GM12878 (cell line): ENCODE results near the gene BPI. TPM values are rescaled to one million over a fixed set of nuclear protein-coding genes. Genes with fewer than 3 reads are reported as not detected.

Experiments
- ATAC-seq: fragments of 200-7000 bp; cut with Tn5 transposase; 3 replicates; pipeline ENCODE4 v1.9.1; 2020; ENCODE audit warnings: mild to moderate bottlenecking, moderate library complexity
- BruUV-seq: library from RNA; stranded (reverse); fragments of 400-500 nt; replicated peaks from 2 replicates; lab custom pipeline; 2021; lab: Mats Ljungman, UMichigan
- CTCF ChIA-PET: fragments of 300-600 bp; sonication (Branson Sonifier 250); formaldehyde crosslinking; extraction: SDS; loops from one replicate; lab custom pipeline; 2021; ENCODE audit warnings: inconsistent platforms; lab: Yijun Ruan, JAX
- POLR2A ChIA-PET: fragments of 350-600 bp; formaldehyde crosslinking; extraction: SDS; loops from one replicate; lab custom pipeline; 2021; ENCODE audit warnings: inconsistent platforms; lab: Charles Lee
- RAD21 ChIA-PET: fragments of 300-600 bp; sonication (Branson Sonifier 250); formaldehyde crosslinking; loops from one replicate; lab custom pipeline; 2023; ENCODE audit warnings: antibody characterized with exemption; ENCODE audit not compliant: unreplicated experiment; lab: Charles Lee
- SMC1A ChIA-PET: fragments of 300-600 bp; sonication (Branson Sonifier 250); formaldehyde crosslinking; loops from one replicate; lab custom pipeline; 2023; ENCODE audit not compliant: unreplicated experiment, uncharacterized antibody; lab: Charles Lee
- DNase-seq: peaks from one replicate; pipeline ENCODE4 v3.0.0-alpha.2; 2011; ENCODE audit warnings: low read depth, low spot score
- FAIRE-seq: peaks from 3 replicates; lab custom pipeline; 2011; peaks lifted over from hg19 to GRCh38; lab: Jason Lieb, UNC
- H2AFZ ChIP-seq: 2 replicates; pipeline ENCODE4 v1.6.0; 2011; ENCODE audit warnings: low read depth, low read length, control low read depth; ENCODE audit not compliant: control insufficient read depth
- H3K27ac ChIP-seq: 2 replicates; pipeline ENCODE4 v1.5.1; 2011; ENCODE audit warnings: control low read depth; ENCODE audit not compliant: control insufficient read depth, insufficient read depth
- H3K27me3 ChIP-seq, 2 experiments: replicated peaks in 1 of 2; 2 replicates each; pipeline versions ENCODE4 v1.6.0 to v1.6.1; 2011; ENCODE audit warnings: low read length in 1 of 2; ENCODE audit not compliant: control insufficient read depth in 2 of 2, insufficient read depth in 2 of 2
- H3K36me3 ChIP-seq, 2 experiments: 2 replicates each; pipeline ENCODE4 v1.5.1; 2011; ENCODE audit warnings: low read length in 1 of 2; ENCODE audit not compliant: control insufficient read depth in 2 of 2, insufficient read depth in 2 of 2
- H3K4me1 ChIP-seq: 2 replicates; pipeline ENCODE4 v1.6.1; 2011; ENCODE audit warnings: mild to moderate bottlenecking, low read length, moderate library complexity, mixed read lengths; ENCODE audit not compliant: control insufficient read depth, insufficient read depth
- H3K4me2 ChIP-seq: 2 replicates; pipeline ENCODE4 v1.6.0; 2011; ENCODE audit warnings: control low read depth; ENCODE audit not compliant: control insufficient read depth, insufficient read depth
- H3K4me3 ChIP-seq: fragments of 200-600 bp; sonication (generic); 2 replicates; pipeline ENCODE4 v1.5.1; 2016
- H3K79me2 ChIP-seq: 2 replicates; pipeline ENCODE4 v1.6.0; 2011; ENCODE audit warnings: low read length; ENCODE audit not compliant: control insufficient read depth, insufficient read depth
- H3K9ac ChIP-seq: 2 replicates; pipeline ENCODE4 v1.8.0; 2011; ENCODE audit warnings: low read length, control low read depth, mixed read lengths; ENCODE audit not compliant: control insufficient read depth, insufficient read depth
- H3K9me3 ChIP-seq: replicated peaks from 3 replicates; pipeline ENCODE4 v1.5.1; 2011; ENCODE audit warnings: mild to moderate bottlenecking, low read length; ENCODE audit not compliant: control insufficient read depth, insufficient read depth
- H4K20me1 ChIP-seq: 2 replicates; pipeline ENCODE4 v1.6.0; 2011; ENCODE audit not compliant: control insufficient read depth, insufficient read depth
- BHLHE40 ChIP-seq, 2 experiments: fragments of 450-650 bp in 1 of 2; IDR thresholded peaks; 2 replicates each; pipeline ENCODE4 v1.6.1; 2011 to 2017; ENCODE audit warnings: low read depth in 2 of 2, borderline replicate concordance in 1 of 2, improper control_type of control experiment in 1 of 2, low read length in 1 of 2, mild to moderate bottlenecking in 1 of 2
- CHD4 ChIP-seq: fragments of 200-600 bp; sonication (generic); IDR thresholded peaks from 2 replicates; pipeline ENCODE4 v1.6.1; 2016; ENCODE audit warnings: mild to moderate bottlenecking
- GABPA ChIP-seq: IDR thresholded peaks from 2 replicates; pipeline ENCODE4 v1.6.1; 2014; ENCODE audit warnings: antibody characterized with exemption, low read depth, mild to moderate bottlenecking, inconsistent platforms
- NFYB ChIP-seq: IDR thresholded peaks from 2 replicates; pipeline ENCODE4 v1.6.1; 2011; ENCODE audit warnings: low read depth, mild to moderate bottlenecking, low read length, improper control_type of control experiment, moderate library complexity; ENCODE audit not compliant: insufficient read depth
- RELA ChIP-seq: fragments of 450-650 bp; IDR thresholded peaks from 2 replicates; pipeline ENCODE4 v1.8.0; 2014; ENCODE audit warnings: borderline replicate concordance; ENCODE audit not compliant: partially characterized antibody
- RFX5 ChIP-seq: IDR thresholded peaks from 2 replicates; pipeline ENCODE4 v1.6.1; 2011; ENCODE audit warnings: low read depth, low read length, improper control_type of control experiment
- SIX5 ChIP-seq: IDR thresholded peaks from 2 replicates; pipeline ENCODE4 v1.6.1; 2011; ENCODE audit warnings: mild to moderate bottlenecking, low read depth, low read length, moderate library complexity; ENCODE audit not compliant: severe bottlenecking
- WGBS: methylation state at CpG from one replicate; pipeline ENCODE4 v1.1.6; 2016; ENCODE audit warnings: low lambda C conversion rate; ENCODE audit not compliant: insufficient replicate concordance, insufficient coverage; ENCODE audit errors: missing lambda C conversion rate; 5-methylcytosine and 5-hydroxymethylcytosine counted together
- in situ Hi-C: fragments of 300-500 bp; cut with MboI; formaldehyde crosslinking; loops from 9 replicates; pipeline ENCODE4 v1.14.3; 2018; ENCODE audit warnings: mixed read lengths
- intact Hi-C: fragments of 100-400 bp; cut with micrococcal nuclease; formaldehyde crosslinking; loops from one replicate; pipeline ENCODE4 v1.14.2; 2022; ENCODE audit not compliant: unreplicated experiment
- polyA plus RNA-seq, 11 experiments: library from polyadenylated mRNA; depleted of rRNA in 4 of 11; unstranded in 6 of 11; stranded (reverse) in 5 of 11; fragments of >200 nt; fragmentation: Nextera tagmentation in 4 of 11; fragmentation: Illumina TruSeq in 1 of 11; extraction: Ambion mirVana in 4 of 11; extraction: Trizol in 1 of 11; gene quantifications; 1 replicate in 1 of 11; 2 replicates in 10 of 11; pipeline versions ENCODE4 v1.2.1 to v1.2.3, GENCODE V29; 2011 to 2016; ENCODE audit warnings: inconsistent platforms in 2 of 11, missing spikeins in 2 of 11, low read depth in 1 of 11
- total RNA-seq, 4 experiments: library from RNA; depleted of rRNA in 3 of 4; stranded (reverse); fragments of >200 nt in 3 of 4; fragmentation: Illumina TruSeq in 1 of 4; extraction: Trizol in 1 of 4; gene quantifications; 2 replicates each; pipeline versions ENCODE4 v1.2.1 to v1.2.3, GENCODE V29; 2013 to 2021
- TF ChIP-seq, protein P1 (sequence below): fragments of 450-650 bp; IDR thresholded peaks from 2 replicates; pipeline ENCODE4 v1.6.1; 2017; ENCODE audit warnings: mild to moderate bottlenecking, moderate library complexity
- TF ChIP-seq, protein P2 (sequence below): IDR thresholded peaks from 2 replicates; pipeline ENCODE4 v1.6.1; 2011; ENCODE audit warnings: borderline replicate concordance, low read depth, mild to moderate bottlenecking, moderate library complexity, mixed read lengths, low read length; ENCODE audit not compliant: insufficient read depth; ENCODE audit errors: extremely low read length

The BPI gene
- total and polyA plus RNA-seq, 10 of the 15 experiments (the other 5 are each of a cell fraction or from before 2014, with no cell fraction given): not detected

DNA sequence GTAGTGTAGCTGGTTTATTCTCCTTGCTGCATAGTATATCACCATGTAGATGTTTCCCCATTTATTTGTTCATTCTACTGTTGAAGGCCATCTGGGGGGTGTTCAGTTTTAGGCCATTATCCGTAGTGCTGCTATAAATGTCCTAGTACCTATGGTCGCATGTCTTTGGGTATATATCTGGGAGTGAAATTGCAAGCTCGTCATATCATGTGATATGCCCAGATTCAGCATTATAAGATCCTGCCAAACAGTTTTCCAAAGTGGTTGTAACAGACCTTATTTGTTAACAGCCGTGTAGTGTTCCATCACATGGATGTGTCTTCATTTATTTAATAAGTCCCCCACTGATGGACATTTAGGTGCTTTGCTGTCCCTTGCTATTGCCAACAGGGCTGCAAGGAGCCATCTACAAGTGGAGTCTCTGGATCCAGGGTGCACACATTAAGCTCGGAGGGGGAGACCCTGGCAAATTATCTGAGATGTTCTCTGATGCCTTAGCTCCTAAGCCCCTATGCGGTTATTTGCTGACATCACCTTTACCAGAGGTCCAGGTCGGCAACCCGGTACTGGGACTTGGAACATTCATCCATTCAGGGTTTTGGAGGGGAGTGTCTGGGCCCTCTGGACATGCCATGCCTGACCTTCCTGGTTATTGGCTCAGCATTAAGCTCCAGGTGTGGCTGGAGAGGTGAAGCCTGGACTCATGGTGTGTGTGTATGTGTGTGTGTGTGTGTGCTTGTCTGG, 59.2 kb downstream of the BPI start (continued):
- TF ChIP-seq, protein P1, sequence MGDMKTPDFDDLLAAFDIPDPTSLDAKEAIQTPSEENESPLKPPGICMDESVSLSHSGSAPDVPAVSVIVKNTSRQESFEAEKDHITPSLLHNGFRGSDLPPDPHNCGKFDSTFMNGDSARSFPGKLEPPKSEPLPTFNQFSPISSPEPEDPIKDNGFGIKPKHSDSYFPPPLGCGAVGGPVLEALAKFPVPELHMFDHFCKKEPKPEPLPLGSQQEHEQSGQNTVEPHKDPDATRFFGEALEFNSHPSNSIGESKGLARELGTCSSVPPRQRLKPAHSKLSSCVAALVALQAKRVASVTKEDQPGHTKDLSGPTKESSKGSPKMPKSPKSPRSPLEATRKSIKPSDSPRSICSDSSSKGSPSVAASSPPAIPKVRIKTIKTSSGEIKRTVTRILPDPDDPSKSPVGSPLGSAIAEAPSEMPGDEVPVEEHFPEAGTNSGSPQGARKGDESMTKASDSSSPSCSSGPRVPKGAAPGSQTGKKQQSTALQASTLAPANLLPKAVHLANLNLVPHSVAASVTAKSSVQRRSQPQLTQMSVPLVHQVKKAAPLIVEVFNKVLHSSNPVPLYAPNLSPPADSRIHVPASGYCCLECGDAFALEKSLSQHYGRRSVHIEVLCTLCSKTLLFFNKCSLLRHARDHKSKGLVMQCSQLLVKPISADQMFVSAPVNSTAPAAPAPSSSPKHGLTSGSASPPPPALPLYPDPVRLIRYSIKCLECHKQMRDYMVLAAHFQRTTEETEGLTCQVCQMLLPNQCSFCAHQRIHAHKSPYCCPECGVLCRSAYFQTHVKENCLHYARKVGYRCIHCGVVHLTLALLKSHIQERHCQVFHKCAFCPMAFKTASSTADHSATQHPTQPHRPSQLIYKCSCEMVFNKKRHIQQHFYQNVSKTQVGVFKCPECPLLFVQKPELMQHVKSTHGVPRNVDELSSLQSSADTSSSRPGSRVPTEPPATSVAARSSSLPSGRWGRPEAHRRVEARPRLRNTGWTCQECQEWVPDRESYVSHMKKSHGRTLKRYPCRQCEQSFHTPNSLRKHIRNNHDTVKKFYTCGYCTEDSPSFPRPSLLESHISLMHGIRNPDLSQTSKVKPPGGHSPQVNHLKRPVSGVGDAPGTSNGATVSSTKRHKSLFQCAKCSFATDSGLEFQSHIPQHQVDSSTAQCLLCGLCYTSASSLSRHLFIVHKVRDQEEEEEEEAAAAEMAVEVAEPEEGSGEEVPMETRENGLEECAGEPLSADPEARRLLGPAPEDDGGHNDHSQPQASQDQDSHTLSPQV: no peak
- TF ChIP-seq RFX5 (no peak), CHD4 (no peak)

DNA sequence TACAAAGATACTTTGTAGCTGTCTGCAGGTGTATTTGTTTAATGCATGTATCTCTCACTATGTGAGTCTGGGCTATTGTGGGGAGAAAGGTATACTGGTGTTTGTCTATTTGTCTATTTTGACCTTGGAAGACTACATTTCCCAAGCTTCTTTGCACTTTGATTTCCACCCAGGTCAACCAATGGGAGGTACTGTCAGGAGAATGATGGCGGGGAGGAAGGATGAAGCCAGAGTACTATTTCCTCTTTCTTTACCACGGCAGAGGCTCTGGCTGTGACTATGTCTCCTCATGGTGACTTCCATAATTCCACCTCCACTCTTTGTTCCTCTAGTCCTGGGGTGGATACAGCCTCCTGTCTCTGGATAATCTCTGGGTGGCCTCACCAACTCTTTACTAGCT, 65.4 kb downstream of the BPI start:
- Histone ChIP-seq H3K4me3 (no peak overlapping the region), H3K9ac (no peak overlapping the region), H4K20me1 (no peaks in the 10 kb centered on the region), H3K4me1 (no peaks in the 10 kb centered on the region), H3K36me3 (no peaks in the 10 kb centered on the region), H3K27me3 (no peaks in the 10 kb centered on the region; a peak in 2 of 4 replicates), H3K79me2 (no peaks in the 10 kb centered on the region), H3K4me2 (no peak overlapping the region), H3K9me3 (no peaks in the 10 kb centered on the region), H3K27ac (no peak overlapping the region), H2AFZ (peak overlapping the region; percentile 3; the same call in 1 of the 2 replicates)
- POLR2A ChIA-PET: no interaction called here
- SMC1A ChIA-PET: no interaction called here
- intact Hi-C loops (no loop called here), in situ Hi-C loops (no loop called here)
- peak; percentile 61 for ATAC-seq
- no TSS peak for BruUV-seq
- CTCF ChIA-PET: no interaction called here
- RAD21 ChIA-PET: no interaction called here
- 0% methylated on average over 2 of the region's 2 CpGs for WGBS
- FAIRE-seq: peak; percentile 23
- DNase-seq: no peak
- TF ChIP-seq RELA (no peak), GABPA (peak; percentile 68), BHLHE40 (IDR thresholded peaks at IDR 0.05; ENCODE audit: borderline replicate concordance in 1 of 2, low read depth in 2 of 2, low read length in 1 of 2) (no peak), SIX5 (peak; percentile 52), NFYB (peak; percentile 62; the same call in 1 of the 2 replicates)
- TF ChIP-seq, protein P1: no peak
- TF ChIP-seq, protein P2, sequence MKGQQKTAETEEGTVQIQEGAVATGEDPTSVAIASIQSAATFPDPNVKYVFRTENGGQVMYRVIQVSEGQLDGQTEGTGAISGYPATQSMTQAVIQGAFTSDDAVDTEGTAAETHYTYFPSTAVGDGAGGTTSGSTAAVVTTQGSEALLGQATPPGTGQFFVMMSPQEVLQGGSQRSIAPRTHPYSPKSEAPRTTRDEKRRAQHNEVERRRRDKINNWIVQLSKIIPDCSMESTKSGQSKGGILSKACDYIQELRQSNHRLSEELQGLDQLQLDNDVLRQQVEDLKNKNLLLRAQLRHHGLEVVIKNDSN: no peak
